H1 (cell line): ENCODE data around the gene MYH7.

ENCODE experiments used
- EP300 ChIP-seq, 2 experiments: IDR thresholded peaks; 1 replicate in 1 of 2; 2 replicates in 1 of 2; pipeline ENCODE4 v1.6.1; 2011 to 2012; ENCODE audit warnings: low read depth in 2 of 2, low read length in 2 of 2, mild to moderate bottlenecking in 2 of 2, borderline replicate concordance in 1 of 2, inconsistent platforms in 1 of 2, moderate library complexity in 1 of 2
- EZH2 ChIP-seq: fragments of 200-600 bp; sonication (generic); IDR thresholded peaks from 2 replicates; pipeline ENCODE4 v1.7.1; 2012; ENCODE audit warnings: low read depth, mild to moderate bottlenecking, moderate library complexity, low read length, inconsistent platforms; ENCODE audit not compliant: severe bottlenecking
- KDM5A ChIP-seq: fragments of 200-600 bp; IDR thresholded peaks from 2 replicates; pipeline ENCODE4 v1.7.1; 2012; ENCODE audit warnings: mild to moderate bottlenecking, low read length, inconsistent platforms, mixed read lengths
- PHF8 ChIP-seq: fragments of 200-600 bp; sonication (generic); conservative IDR thresholded peaks from 2 replicates; pipeline ENCODE4 v1.7.1; 2012; ENCODE audit warnings: low read depth, mild to moderate bottlenecking, inconsistent platforms, low read length, moderate library complexity
- RBBP5 ChIP-seq: IDR thresholded peaks from 2 replicates; pipeline ENCODE4 v1.7.1; 2012; ENCODE audit warnings: low read depth, mild to moderate bottlenecking, inconsistent platforms, low read length, moderate library complexity, borderline replicate concordance
- RFX5 ChIP-seq: IDR thresholded peaks from 2 replicates; pipeline ENCODE4 v1.6.1; 2011; ENCODE audit warnings: low read depth, low read length, improper control_type of control experiment, borderline replicate concordance
- YY1 ChIP-seq: IDR thresholded peaks from 2 replicates; pipeline ENCODE4 v1.6.1; 2011; ENCODE audit warnings: low read depth, mild to moderate bottlenecking, low read length
- TF ChIP-seq, protein P1 (sequence below), 3 experiments: IDR thresholded peaks; 1 replicate in 2 of 3; 2 replicates in 1 of 3; pipeline versions ENCODE4 v1.5.1 to v1.6.1; 2011; ENCODE audit warnings: low read length in 3 of 3, mild to moderate bottlenecking in 3 of 3, inconsistent platforms in 2 of 3, low read depth in 1 of 3, moderate library complexity in 1 of 3; ENCODE audit not compliant: insufficient read depth in 1 of 3; ENCODE audit errors: control extremely low read depth in 1 of 3
- TF ChIP-seq, protein P2 (sequence below): IDR thresholded peaks from 2 replicates; pipeline ENCODE4 v1.6.1; 2012; ENCODE audit warnings: low read length, inconsistent platforms

DNA sequence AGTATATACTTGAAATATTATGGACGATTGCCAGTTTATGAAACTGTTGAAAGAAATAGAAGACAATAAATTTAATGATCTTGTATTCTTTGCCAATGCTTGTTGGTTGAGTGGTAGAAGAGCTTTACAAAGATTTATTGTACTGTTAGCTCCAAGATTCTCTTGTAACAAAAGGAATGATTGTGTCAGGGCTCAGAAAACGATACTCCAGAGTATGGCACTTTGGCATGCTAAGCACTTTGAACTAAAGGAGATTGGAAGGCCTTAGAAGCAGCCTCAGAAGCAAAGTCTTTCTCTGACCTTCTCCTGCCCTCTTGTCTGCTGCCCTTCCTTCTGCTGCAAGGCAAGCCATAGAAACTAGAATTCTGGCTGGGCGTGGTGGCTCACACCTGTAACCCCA is 29.8 kb upstream of the MYH7 start:
- TF ChIP-seq EP300 (IDR thresholded peaks at IDR 0.05; ENCODE audit: borderline replicate concordance in 1 of 2, low read depth in 2 of 2, low read length in 2 of 2), result no peak
- TF ChIP-seq, protein P1, sequence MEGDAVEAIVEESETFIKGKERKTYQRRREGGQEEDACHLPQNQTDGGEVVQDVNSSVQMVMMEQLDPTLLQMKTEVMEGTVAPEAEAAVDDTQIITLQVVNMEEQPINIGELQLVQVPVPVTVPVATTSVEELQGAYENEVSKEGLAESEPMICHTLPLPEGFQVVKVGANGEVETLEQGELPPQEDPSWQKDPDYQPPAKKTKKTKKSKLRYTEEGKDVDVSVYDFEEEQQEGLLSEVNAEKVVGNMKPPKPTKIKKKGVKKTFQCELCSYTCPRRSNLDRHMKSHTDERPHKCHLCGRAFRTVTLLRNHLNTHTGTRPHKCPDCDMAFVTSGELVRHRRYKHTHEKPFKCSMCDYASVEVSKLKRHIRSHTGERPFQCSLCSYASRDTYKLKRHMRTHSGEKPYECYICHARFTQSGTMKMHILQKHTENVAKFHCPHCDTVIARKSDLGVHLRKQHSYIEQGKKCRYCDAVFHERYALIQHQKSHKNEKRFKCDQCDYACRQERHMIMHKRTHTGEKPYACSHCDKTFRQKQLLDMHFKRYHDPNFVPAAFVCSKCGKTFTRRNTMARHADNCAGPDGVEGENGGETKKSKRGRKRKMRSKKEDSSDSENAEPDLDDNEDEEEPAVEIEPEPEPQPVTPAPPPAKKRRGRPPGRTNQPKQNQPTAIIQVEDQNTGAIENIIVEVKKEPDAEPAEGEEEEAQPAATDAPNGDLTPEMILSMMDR (IDR thresholded peaks at IDR 0.05; ENCODE audit: control extremely low read depth in 1 of 3, insufficient read depth in 1 of 3, low read depth in 1 of 3, low read length in 3 of 3), result no peak
- TF ChIP-seq, protein P2, sequence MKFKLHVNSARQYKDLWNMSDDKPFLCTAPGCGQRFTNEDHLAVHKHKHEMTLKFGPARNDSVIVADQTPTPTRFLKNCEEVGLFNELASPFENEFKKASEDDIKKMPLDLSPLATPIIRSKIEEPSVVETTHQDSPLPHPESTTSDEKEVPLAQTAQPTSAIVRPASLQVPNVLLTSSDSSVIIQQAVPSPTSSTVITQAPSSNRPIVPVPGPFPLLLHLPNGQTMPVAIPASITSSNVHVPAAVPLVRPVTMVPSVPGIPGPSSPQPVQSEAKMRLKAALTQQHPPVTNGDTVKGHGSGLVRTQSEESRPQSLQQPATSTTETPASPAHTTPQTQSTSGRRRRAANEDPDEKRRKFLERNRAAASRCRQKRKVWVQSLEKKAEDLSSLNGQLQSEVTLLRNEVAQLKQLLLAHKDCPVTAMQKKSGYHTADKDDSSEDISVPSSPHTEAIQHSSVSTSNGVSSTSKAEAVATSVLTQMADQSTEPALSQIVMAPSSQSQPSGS, result no peak
- no peak for TF ChIP-seq EZH2
- TF ChIP-seq YY1, result no peak
- TF ChIP-seq PHF8, result no peak
- TF ChIP-seq RFX5, result no peak
- no peak for TF ChIP-seq KDM5A
- no peak for TF ChIP-seq RBBP5
